HepG2 (cell line): ENCODE results near the gene RNF168. TPM values are rescaled to one million over a fixed set of nuclear protein-coding genes. Genes with fewer than 3 reads are reported as not detected.

Experiments used
- ATAC-seq: fragments of 200-7000 bp; cut with Tn5 transposase; 3 replicates; pipeline ENCODE4 v1.9.1; 2020; ENCODE audit warnings: mild to moderate bottlenecking, moderate library complexity
- BruUV-seq: library from RNA; stranded (reverse); fragments of 400-500 nt; replicated peaks from 2 replicates; lab custom pipeline; 2021; lab: Mats Ljungman, UMichigan
- CTCF ChIA-PET: fragments of 300-600 bp; formaldehyde crosslinking; extraction: SDS; loops from one replicate; lab custom pipeline; 2021; ENCODE audit warnings: low total read pairs, inconsistent platforms, low intra/inter-chr PET ratio; lab: Yijun Ruan, JAX
- POLR2A ChIA-PET: fragments of 350-600 bp; sonication (Branson Sonifier 250); formaldehyde crosslinking; loops from one replicate; lab custom pipeline; 2020; ENCODE audit warnings: antibody characterized with exemption, inconsistent platforms; lab: Yijun Ruan, JAX
- DNase-seq: peaks from one replicate; pipeline ENCODE4 v3.0.0-alpha.2; 2015; ENCODE audit warnings: low spot score
- FAIRE-seq: peaks from 3 replicates; lab custom pipeline; 2011; peaks lifted over from hg19 to GRCh38; lab: Jason Lieb, UNC
- H2AFZ ChIP-seq: one replicate; pipeline ENCODE4 v1.6.1; 2011; ENCODE audit warnings: low read length, inconsistent platforms
- H3K27ac ChIP-seq: fragments of 300-600 bp; 3 replicates; pipeline ENCODE4 v1.8.0; 2011; ENCODE audit warnings: mixed run types, mild to moderate bottlenecking, mixed read lengths, low read length, inconsistent platforms; ENCODE audit not compliant: insufficient read depth; ENCODE audit errors: extremely low read length
- H3K27me3 ChIP-seq, 2 experiments: fragments of 200-600 bp in 1 of 2; 2 replicates in 1 of 2; 3 replicates in 1 of 2; pipeline versions ENCODE4 v1.6.0 to v1.8.0; 2011; ENCODE audit warnings: low read length in 2 of 2, mild to moderate bottlenecking in 2 of 2, moderate library complexity in 2 of 2, inconsistent platforms in 1 of 2; ENCODE audit not compliant: insufficient read depth in 2 of 2, control insufficient read depth in 1 of 2
- H3K36me3 ChIP-seq, 2 experiments: fragments of 200-600 bp in 1 of 2; replicated peaks in 1 of 2; 2 replicates in 1 of 2; 3 replicates in 1 of 2; pipeline versions ENCODE4 v1.5.1 to v1.8.0; 2011; ENCODE audit warnings: low read length in 2 of 2, inconsistent platforms in 1 of 2; ENCODE audit not compliant: insufficient read depth in 2 of 2, control insufficient read depth in 1 of 2
- H3K4me1 ChIP-seq: 2 replicates; pipeline ENCODE4 v1.5.1; 2012; ENCODE audit warnings: low read length, inconsistent platforms; ENCODE audit not compliant: insufficient read depth
- H3K4me2 ChIP-seq: 2 replicates; pipeline ENCODE4 v1.6.0; 2011; ENCODE audit warnings: low read depth, low read length, inconsistent platforms
- H3K4me3 ChIP-seq, 3 experiments: fragments of 200-600 bp in 1 of 3; sonication (generic), shearing (Covaris generic) in 1 of 3; replicated peaks in 1 of 3; 2 replicates each; pipeline ENCODE4 v1.5.1; 2011 to 2016; ENCODE audit warnings: low read length in 3 of 3, inconsistent platforms in 2 of 3, low read depth in 2 of 3, mild to moderate bottlenecking in 2 of 3, control low read depth in 1 of 3, mixed read lengths in 1 of 3; ENCODE audit not compliant: insufficient read depth in 1 of 3
- H3K79me2 ChIP-seq: one replicate; pipeline ENCODE4 v1.6.1; 2011; ENCODE audit warnings: low read length, inconsistent platforms; ENCODE audit not compliant: insufficient read depth
- H3K9ac ChIP-seq: 2 replicates; pipeline ENCODE4 v1.6.0; 2011; ENCODE audit warnings: mild to moderate bottlenecking, low read depth, low read length, inconsistent platforms; ENCODE audit not compliant: insufficient read depth
- H3K9me3 ChIP-seq: 2 replicates; pipeline ENCODE4 v1.5.1; 2012; ENCODE audit warnings: mild to moderate bottlenecking, low read length
- H4K20me1 ChIP-seq: 2 replicates; pipeline ENCODE4 v1.6.0; 2011; ENCODE audit warnings: inconsistent platforms, mild to moderate bottlenecking, low read length, moderate library complexity; ENCODE audit not compliant: insufficient read depth
- CHD4 ChIP-seq: fragments of 200-600 bp; sonication (generic); IDR thresholded peaks from 2 replicates; pipeline ENCODE4 v1.7.0; 2017; ENCODE audit warnings: mild to moderate bottlenecking, low read length, borderline replicate concordance
- CTCF ChIP-seq: sonication (generic); formaldehyde crosslinking; IDR thresholded peaks from 2 replicates; pipeline ENCODE4 v1.5.0; 2020; ENCODE audit warnings: mild to moderate bottlenecking, missing genetic modification reagents, moderate library complexity
- KAT2B ChIP-seq: fragments of 150-350 bp; IDR thresholded peaks from 2 replicates; pipeline ENCODE4 v1.6.1; 2014; ENCODE audit warnings: low read depth, low read length, borderline replicate concordance
- STAG1 ChIP-seq: sonication (generic); formaldehyde crosslinking; IDR thresholded peaks from 2 replicates; pipeline ENCODE4 v1.4.0; 2020; ENCODE audit warnings: missing genetic modification reagents
- ZHX2 ChIP-seq, 2 experiments: sonication (generic) in 1 of 2; formaldehyde crosslinking in 1 of 2; IDR thresholded peaks; 2 replicates each; pipeline versions ENCODE4 v1.6.1 to v1.9.0; 2014 to 2022; ENCODE audit warnings: antibody characterized with exemption in 1 of 2, borderline replicate concordance in 1 of 2, inconsistent platforms in 1 of 2, low read depth in 1 of 2, missing genetic modification reagents in 1 of 2
- ZNF121 ChIP-seq: sonication (generic); formaldehyde crosslinking; IDR thresholded peaks from 2 replicates; pipeline ENCODE4 v1.5.0; 2020; ENCODE audit warnings: mild to moderate bottlenecking, missing genetic modification reagents
- ZNF572 ChIP-seq: sonication (generic); formaldehyde crosslinking; IDR thresholded peaks from 2 replicates; pipeline ENCODE4 v1.5.1; 2020; ENCODE audit warnings: mild to moderate bottlenecking, missing genetic modification reagents
- ZNF652 ChIP-seq: IDR thresholded peaks from 2 replicates; pipeline ENCODE4 v1.6.1; 2016; ENCODE audit warnings: low read depth, borderline replicate concordance
- WGBS: methylation state at CpG from one replicate; pipeline ENCODE4 v1.1.6; 2017; ENCODE audit warnings: low lambda C conversion rate; 5-methylcytosine and 5-hydroxymethylcytosine counted together
- in situ Hi-C: cut with HindIII; loops from 2 replicates; pipeline ENCODE4 v1.10.0; 2017; ENCODE audit warnings: low pct_unique_long_range_greater_than_20kb; ENCODE audit not compliant: extremely low pct_ligation_motif_present
- intact Hi-C: fragments of 100-400 bp; cut with micrococcal nuclease; formaldehyde crosslinking; loops from one replicate; pipeline ENCODE4 v1.10.0; 2022; ENCODE audit not compliant: unreplicated experiment
- polyA plus RNA-seq, 8 experiments: library from polyadenylated mRNA; depleted of rRNA in 3 of 8; stranded (reverse) in 7 of 8; unstranded in 1 of 8; fragments of >200 nt; fragmentation: Illumina TruSeq in 4 of 8; extraction: Trizol in 4 of 8; gene quantifications; 2 replicates each; pipeline versions ENCODE4 v1.2.1 to v1.2.3, GENCODE V29; 2011 to 2016; ENCODE audit warnings: low read depth in 4 of 8, missing spikeins in 1 of 8, mixed read lengths in 1 of 8; ENCODE audit not compliant: insufficient read depth in 1 of 8
- total RNA-seq, 5 experiments: library from RNA; depleted of rRNA; stranded (reverse); fragments of >200 nt; fragmentation: Illumina TruSeq; extraction: Trizol; gene quantifications; 2 replicates each; pipeline ENCODE4 v1.2.3, GENCODE V29; 2016; ENCODE audit warnings: low read depth in 1 of 5
- TF ChIP-seq, protein P1 (sequence below): IDR thresholded peaks from 2 replicates; pipeline ENCODE4 v1.6.1; 2016; ENCODE audit warnings: missing compliant biosample characterization, missing genetic modification reagents, borderline replicate concordance

The RNF168 gene
- total and polyA plus RNA-seq, 2 of the 13 experiments (the other 11 are each of a cell fraction or from before 2014, with no cell fraction given) = 3.7 to 22.9 TPM

DNA sequence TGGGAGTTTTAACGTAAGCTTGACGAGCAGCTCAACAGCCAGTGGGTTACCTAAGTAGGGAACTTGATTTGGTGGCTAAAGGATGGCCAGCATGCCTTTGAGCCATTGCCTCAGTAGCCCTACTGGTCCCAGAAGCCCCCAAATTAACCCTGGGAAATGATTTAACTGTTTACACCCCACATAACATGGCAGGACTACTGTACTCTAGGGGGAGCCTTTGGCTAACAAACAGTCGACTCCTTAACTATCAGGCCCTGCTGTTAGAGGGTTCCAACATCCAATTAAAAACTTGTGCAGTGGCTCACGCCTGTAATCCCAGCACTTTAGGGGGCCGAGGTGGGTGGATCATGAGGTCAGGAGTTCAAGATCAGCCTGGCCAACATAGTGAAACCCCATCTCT lies 21.0 kb upstream of the RNF168 start:
- POLR2A ChIA-PET = no interaction called here
- Histone ChIP-seq H3K79me2 (no peaks in the 10 kb centered on the region), H3K4me3 (no peak overlapping the region), H2AFZ (no peak overlapping the region), H3K9me3 (no peaks in the 10 kb centered on the region), H3K4me1 (no peaks in the 10 kb centered on the region; the same call in 1 of the 2 replicates), H3K9ac (no peak overlapping the region)
- DNase-seq (no peak), FAIRE-seq (no peak), ATAC-seq (peak; percentile 56)
- in situ Hi-C loops = no loop called here
- WGBS = 30% methylated on average over 5 of the region's 5 CpGs
- no TSS peak for BruUV-seq
- TF ChIP-seq KAT2B (no peak), CHD4 (no peak), ZNF121 (CRISPR knock-in tag) (no peak), ZNF572 (CRISPR knock-in tag) (no peak), STAG1 (CRISPR knock-in tag) (peak; percentile 59), ZHX2 (IDR thresholded peaks at IDR 0.05; ENCODE audit: low read depth) (no peak), ZHX2 (CRISPR knock-in tag; IDR thresholded peaks at IDR 0.05; ENCODE audit: borderline replicate concordance) (no peak), CTCF (CRISPR knock-in tag) (peak; percentile 47), ZNF652 (peak; percentile 95)
- TF ChIP-seq, protein P1, sequence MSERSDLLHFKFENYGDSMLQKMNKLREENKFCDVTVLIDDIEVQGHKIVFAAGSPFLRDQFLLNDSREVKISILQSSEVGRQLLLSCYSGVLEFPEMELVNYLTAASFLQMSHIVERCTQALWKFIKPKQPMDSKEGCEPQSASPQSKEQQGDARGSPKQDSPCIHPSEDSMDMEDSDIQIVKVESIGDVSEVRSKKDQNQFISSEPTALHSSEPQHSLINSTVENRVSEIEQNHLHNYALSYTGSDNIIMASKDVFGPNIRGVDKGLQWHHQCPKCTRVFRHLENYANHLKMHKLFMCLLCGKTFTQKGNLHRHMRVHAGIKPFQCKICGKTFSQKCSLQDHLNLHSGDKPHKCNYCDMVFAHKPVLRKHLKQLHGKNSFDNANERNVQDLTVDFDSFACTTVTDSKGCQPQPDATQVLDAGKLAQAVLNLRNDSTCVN (CRISPR knock-in tag) = 0 out of 2 replicates have a peak, but pooled peaks have one; percentile 28
- TF ChIP-seq, all 625 proteins: peak for 4
- CTCF ChIA-PET = no interaction called here
- Histone ChIP-seq H3K27ac (no peak overlapping the region), H3K27me3 (peaks cover 0 to 14% of the 10 kb centered on the region in 2 experiments; a peak in 1 of 5 replicates), H3K4me2 (no peak overlapping the region), H4K20me1 (no peaks in the 10 kb centered on the region), H3K36me3 (no peaks in the 10 kb centered on the region)
- intact Hi-C loops = no loop called here
